ENCODE measurements around the gene DYRK3.

The DYRK3 gene

GRCh38 chr1:206674236-206674635 lies 38.9 kb downstream of the DYRK3 start:
- no peak for DNase-seq

GRCh38 chr1:206674745-206675175 lies 39.4 kb downstream of the DYRK3 start:
- TF ChIP-seq POLR2A (IDR thresholded peaks at IDR 0.05; ENCODE audit: low read length) (no peak), GATA1 (IDR thresholded peaks at IDR 0.05; ENCODE audit: low read depth, low read length) (no peak)
- no peak for DNase-seq

More at GRCh38 chr1:206674236-206674635, 38.9 kb downstream of the DYRK3 start:
- TF ChIP-seq GATA1 (IDR thresholded peaks at IDR 0.05; ENCODE audit: low read depth, low read length) = no peak
- TF ChIP-seq POLR2A (IDR thresholded peaks at IDR 0.05; ENCODE audit: low read length) = no peak

- no peak for TF ChIP-seq POLR2A (IDR thresholded peaks at IDR 0.05; ENCODE audit: low read length)
- TF ChIP-seq GATA1 (IDR thresholded peaks at IDR 0.05; ENCODE audit: low read depth, low read length) = no peak
- DNase-seq = no peak
Observed at GRCh38 chr1:206676499-206676898, 41.2 kb downstream of the DYRK3 start.

GRCh38 chr1:206678490-206678889 lies 43.2 kb downstream of the DYRK3 start:
- no peak for DNase-seq

GRCh38 chr1:206679738-206680211 lies 44.4 kb downstream of the DYRK3 start:
- TF ChIP-seq POLR2A (IDR thresholded peaks at IDR 0.05; ENCODE audit: low read length) (no peak), GATA1 (IDR thresholded peaks at IDR 0.05; ENCODE audit: low read depth, low read length) (no peak)
- DNase-seq = no peak

More at GRCh38 chr1:206678490-206678889, 43.2 kb downstream of the DYRK3 start:
- TF ChIP-seq GATA1 (IDR thresholded peaks at IDR 0.05; ENCODE audit: low read depth, low read length) = no peak
- TF ChIP-seq POLR2A (IDR thresholded peaks at IDR 0.05; ENCODE audit: low read length) = no peak

GRCh38 chr1:206680279-206680678 lies 44.9 kb downstream of the DYRK3 start:
- TF ChIP-seq GATA1 (IDR thresholded peaks at IDR 0.05; ENCODE audit: low read depth, low read length) = no peak
- no peak for TF ChIP-seq POLR2A (IDR thresholded peaks at IDR 0.05; ENCODE audit: low read length)
- no peak for DNase-seq

- TF ChIP-seq GATA1 (IDR thresholded peaks at IDR 0.05; ENCODE audit: low read depth, low read length) (no peak), POLR2A (IDR thresholded peaks at IDR 0.05; ENCODE audit: low read length) (no peak)
Observed at GRCh38 chr1:206681359-206681758, 46.0 kb downstream of the DYRK3 start.

GRCh38 chr1:206682111-206682510 lies 46.8 kb downstream of the DYRK3 start:
- TF ChIP-seq POLR2A (IDR thresholded peaks at IDR 0.05; ENCODE audit: low read length) = no peak
- TF ChIP-seq GATA1 (IDR thresholded peaks at IDR 0.05; ENCODE audit: low read depth, low read length) = no peak
- DNase-seq = no peak

More at GRCh38 chr1:206681359-206681758, 46.0 kb downstream of the DYRK3 start:
- no peak for DNase-seq

- TF ChIP-seq GATA1 (IDR thresholded peaks at IDR 0.05; ENCODE audit: low read depth, low read length) (no peak), POLR2A (IDR thresholded peaks at IDR 0.05; ENCODE audit: low read length) (no peak)
- no peak for DNase-seq
Observed at GRCh38 chr1:206683313-206683712, 48.0 kb downstream of the DYRK3 start.

GRCh38 chr1:206684003-206684402 lies 48.7 kb downstream of the DYRK3 start:
- DNase-seq = no peak
- TF ChIP-seq GATA1 (IDR thresholded peaks at IDR 0.05; ENCODE audit: low read depth, low read length) (no peak), POLR2A (IDR thresholded peaks at IDR 0.05; ENCODE audit: low read length) (no peak)

- DNase-seq = peak; percentile 85 to 92
- TF ChIP-seq POLR2A (IDR thresholded peaks at IDR 0.05; ENCODE audit: low read length) (no peak), GATA1 (IDR thresholded peaks at IDR 0.05; ENCODE audit: low read depth, low read length) (no peak)
Observed at GRCh38 chr1:206684478-206685333, 49.4 kb downstream of the DYRK3 start, which contains the start of gene MAPKAPK2. Gene MAPKAPK2 (plus strand): TSS chr1:206684905. CDS start chr1:206685230, 325 bp downstream.

GRCh38 chr1:206685334-206685768 lies 50.0 kb downstream of the DYRK3 start:
- TF ChIP-seq POLR2A (IDR thresholded peaks at IDR 0.05; ENCODE audit: low read length) (no peak), GATA1 (IDR thresholded peaks at IDR 0.05; ENCODE audit: low read depth, low read length) (no peak)
- DNase-seq = peak; percentile 49 to 62

- DNase-seq = peak; percentile 48 to 64
- TF ChIP-seq GATA1 (IDR thresholded peaks at IDR 0.05; ENCODE audit: low read depth, low read length) = no peak
- no peak for TF ChIP-seq POLR2A (IDR thresholded peaks at IDR 0.05; ENCODE audit: low read length)
Observed at GRCh38 chr1:206685769-206686477, 50.6 kb downstream of the DYRK3 start.
